ENCODE measurements around the gene NFIC.

Gene NFIC

GRCh38 chr19:3351702-3352447 lies 14.5 kb upstream of the NFIC start:
- in situ Hi-C loops (cut with HindIII; ENCODE audit: low sequenced_read_pairs) = no loop called here
- H3K4me3 ChIP-seq (ENCODE audit: low read depth, low read length) = no peak overlapping the region
- no peak for DNase-seq (ENCODE audit: low read depth)
- TF ChIP-seq, protein P1, sequence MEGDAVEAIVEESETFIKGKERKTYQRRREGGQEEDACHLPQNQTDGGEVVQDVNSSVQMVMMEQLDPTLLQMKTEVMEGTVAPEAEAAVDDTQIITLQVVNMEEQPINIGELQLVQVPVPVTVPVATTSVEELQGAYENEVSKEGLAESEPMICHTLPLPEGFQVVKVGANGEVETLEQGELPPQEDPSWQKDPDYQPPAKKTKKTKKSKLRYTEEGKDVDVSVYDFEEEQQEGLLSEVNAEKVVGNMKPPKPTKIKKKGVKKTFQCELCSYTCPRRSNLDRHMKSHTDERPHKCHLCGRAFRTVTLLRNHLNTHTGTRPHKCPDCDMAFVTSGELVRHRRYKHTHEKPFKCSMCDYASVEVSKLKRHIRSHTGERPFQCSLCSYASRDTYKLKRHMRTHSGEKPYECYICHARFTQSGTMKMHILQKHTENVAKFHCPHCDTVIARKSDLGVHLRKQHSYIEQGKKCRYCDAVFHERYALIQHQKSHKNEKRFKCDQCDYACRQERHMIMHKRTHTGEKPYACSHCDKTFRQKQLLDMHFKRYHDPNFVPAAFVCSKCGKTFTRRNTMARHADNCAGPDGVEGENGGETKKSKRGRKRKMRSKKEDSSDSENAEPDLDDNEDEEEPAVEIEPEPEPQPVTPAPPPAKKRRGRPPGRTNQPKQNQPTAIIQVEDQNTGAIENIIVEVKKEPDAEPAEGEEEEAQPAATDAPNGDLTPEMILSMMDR (IDR thresholded peaks at IDR 0.05; ENCODE audit: low read depth, low read length, missing control alignments) = no peak

- TF ChIP-seq, protein P1 (IDR thresholded peaks at IDR 0.05; ENCODE audit: low read depth, low read length, missing control alignments) = no peak
- in situ Hi-C loops (cut with HindIII; ENCODE audit: low sequenced_read_pairs) = no loop called here
- no peak overlapping the region for H3K4me3 ChIP-seq (ENCODE audit: low read depth, low read length)
- DNase-seq (ENCODE audit: low read depth) = no peak
These were observed 12.9 kb upstream of the NFIC start for GRCh38 chr19:3353493-3353892.

DNA sequence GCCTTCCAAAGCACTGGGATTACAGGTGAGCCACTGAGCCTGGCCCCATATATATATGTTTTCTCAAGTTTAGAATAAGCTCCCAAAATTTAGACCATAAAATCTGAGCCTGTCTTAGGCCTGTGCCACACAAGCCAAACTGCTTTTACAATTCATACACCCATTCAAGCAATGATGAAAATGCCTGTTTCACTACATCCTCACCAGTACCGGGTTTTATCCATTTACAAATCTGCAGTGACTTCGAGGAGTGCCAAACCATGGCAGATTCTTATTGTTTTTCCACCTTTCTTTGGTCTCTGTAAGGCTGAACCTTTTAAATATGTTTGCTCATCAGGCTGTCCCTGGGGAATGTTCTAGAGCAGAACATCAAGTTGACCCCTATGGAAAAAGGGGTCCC lies 9.6 kb upstream of the NFIC start:
- TF ChIP-seq, protein P1 (IDR thresholded peaks at IDR 0.05; ENCODE audit: low read depth, low read length, missing control alignments) = no peak

GRCh38 chr19:3357271-3357991 lies 9.0 kb upstream of the NFIC start:
- no peak for DNase-seq (ENCODE audit: low read depth)
- H3K4me3 ChIP-seq (ENCODE audit: low read depth, low read length) = no peak overlapping the region
- TF ChIP-seq, protein P1 (IDR thresholded peaks at IDR 0.05; ENCODE audit: low read depth, low read length, missing control alignments) = no peak
- in situ Hi-C loops (cut with HindIII; ENCODE audit: low sequenced_read_pairs) = no loop called here

More for the DNA sequence above, 9.6 kb upstream of the NFIC start:
- DNase-seq (ENCODE audit: low read depth) = no peak
- in situ Hi-C loops (cut with HindIII; ENCODE audit: low sequenced_read_pairs) = no loop called here
- H3K4me3 ChIP-seq (ENCODE audit: low read depth, low read length) = no peak overlapping the region

GRCh38 chr19:3357992-3358688 lies 8.2 kb upstream of the NFIC start:
- TF ChIP-seq, protein P1 (IDR thresholded peaks at IDR 0.05; ENCODE audit: low read depth, low read length, missing control alignments) = no peak
- in situ Hi-C loops (cut with HindIII; ENCODE audit: low sequenced_read_pairs) = no loop called here
- H3K4me3 ChIP-seq (ENCODE audit: low read depth, low read length) = peak overlapping the region; percentile 50
- DNase-seq (ENCODE audit: low read depth) = no peak

DNA sequence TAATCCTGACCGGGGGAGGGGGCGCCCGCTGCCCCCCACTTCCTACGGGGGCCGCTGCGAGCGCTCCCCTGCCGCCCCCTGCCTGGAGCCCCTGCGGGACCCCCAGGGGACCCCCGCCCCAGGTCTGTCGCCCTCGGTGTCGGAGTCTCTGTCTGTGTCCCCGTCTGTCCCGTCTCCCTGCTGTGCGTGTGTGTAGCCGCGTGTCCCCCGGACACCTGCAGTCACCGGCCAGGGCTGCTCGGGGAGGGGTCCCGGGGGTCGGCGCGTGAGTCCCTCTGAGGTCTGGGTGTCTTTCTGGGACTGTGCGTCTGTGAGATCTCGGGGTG lies 7.7 kb upstream of the NFIC start:
- no peak for DNase-seq (ENCODE audit: low read depth)
- H3K4me3 ChIP-seq (ENCODE audit: low read depth, low read length) = peak overlapping the region; percentile 50
- in situ Hi-C loops (cut with HindIII; ENCODE audit: low sequenced_read_pairs) = no loop called here
- TF ChIP-seq, protein P1 (IDR thresholded peaks at IDR 0.05; ENCODE audit: low read depth, low read length, missing control alignments) = no peak

Data from astrocyte of the cerebellum (primary cell).